Measurements from ENCODE around the gene THSD7B. TPM values are rescaled to one million over a fixed set of nuclear protein-coding genes. Genes with fewer than 3 reads are reported as not detected.

THSD7B gene
- total and polyA plus RNA-seq, 2 experiments from 2014 or later, result 0.86 to 3.8 TPM

DNA sequence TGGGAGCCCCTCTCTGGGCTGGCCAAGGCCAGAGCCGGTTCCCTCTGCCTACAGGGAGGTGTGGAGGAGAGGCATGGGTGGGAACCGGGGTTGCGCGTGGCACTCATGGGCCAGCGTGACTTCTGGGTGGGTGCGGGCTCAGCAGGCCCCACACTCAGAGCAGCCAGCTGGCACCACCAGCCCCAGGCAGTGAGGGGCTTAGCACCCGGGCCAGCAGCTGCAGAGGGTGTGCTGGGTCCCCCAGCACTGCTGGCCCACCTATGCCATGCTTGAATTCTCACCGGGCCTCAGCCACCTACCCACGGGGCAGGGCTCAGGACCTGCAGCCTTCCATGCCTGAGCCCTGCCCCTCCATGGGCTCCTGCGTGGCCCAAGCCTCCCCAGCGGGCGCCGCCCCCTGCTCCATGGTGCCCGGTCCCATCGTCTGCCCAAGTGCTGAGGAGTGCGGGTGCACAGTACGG, 950.4 kb downstream of the THSD7B start:
- H3K36me3 ChIP-seq (ENCODE audit: insufficient read depth), result no peaks in the 10 kb centered on the region
- H3K79me2 ChIP-seq (replicated peaks; ENCODE audit: insufficient read depth), result no peaks in the 10 kb centered on the region
- H3K4me3 Mint-ChIP-seq, result no peak overlapping the region
- H3K4me3 ChIP-seq, result no peak overlapping the region
- H4K20me1 ChIP-seq (replicated peaks; ENCODE audit: insufficient read depth), result no peaks in the 10 kb centered on the region
- no peak for DNase-seq (ENCODE audit: low spot score)
- H3K36me3 Mint-ChIP-seq (ENCODE audit: low read depth), result peaks cover 9% of the 10 kb centered on the region; the same call in 1 of the 3 replicates
- H3K9me2 ChIP-seq (ENCODE audit: insufficient read depth), result no peaks in the 10 kb centered on the region
- TF ChIP-seq, protein P1, sequence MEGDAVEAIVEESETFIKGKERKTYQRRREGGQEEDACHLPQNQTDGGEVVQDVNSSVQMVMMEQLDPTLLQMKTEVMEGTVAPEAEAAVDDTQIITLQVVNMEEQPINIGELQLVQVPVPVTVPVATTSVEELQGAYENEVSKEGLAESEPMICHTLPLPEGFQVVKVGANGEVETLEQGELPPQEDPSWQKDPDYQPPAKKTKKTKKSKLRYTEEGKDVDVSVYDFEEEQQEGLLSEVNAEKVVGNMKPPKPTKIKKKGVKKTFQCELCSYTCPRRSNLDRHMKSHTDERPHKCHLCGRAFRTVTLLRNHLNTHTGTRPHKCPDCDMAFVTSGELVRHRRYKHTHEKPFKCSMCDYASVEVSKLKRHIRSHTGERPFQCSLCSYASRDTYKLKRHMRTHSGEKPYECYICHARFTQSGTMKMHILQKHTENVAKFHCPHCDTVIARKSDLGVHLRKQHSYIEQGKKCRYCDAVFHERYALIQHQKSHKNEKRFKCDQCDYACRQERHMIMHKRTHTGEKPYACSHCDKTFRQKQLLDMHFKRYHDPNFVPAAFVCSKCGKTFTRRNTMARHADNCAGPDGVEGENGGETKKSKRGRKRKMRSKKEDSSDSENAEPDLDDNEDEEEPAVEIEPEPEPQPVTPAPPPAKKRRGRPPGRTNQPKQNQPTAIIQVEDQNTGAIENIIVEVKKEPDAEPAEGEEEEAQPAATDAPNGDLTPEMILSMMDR (conservative IDR thresholded peaks at IDR 0.05; ENCODE audit: low read depth in 2 of 2), result no peak
- no peak for TF ChIP-seq POLR2AphosphoS5 (IDR thresholded peaks at IDR 0.05; ENCODE audit: low read depth)
- no peak for TF ChIP-seq EZH2phosphoT487 (IDR thresholded peaks at IDR 0.05; ENCODE audit: unreplicated experiment)
- TF ChIP-seq, protein P2, sequence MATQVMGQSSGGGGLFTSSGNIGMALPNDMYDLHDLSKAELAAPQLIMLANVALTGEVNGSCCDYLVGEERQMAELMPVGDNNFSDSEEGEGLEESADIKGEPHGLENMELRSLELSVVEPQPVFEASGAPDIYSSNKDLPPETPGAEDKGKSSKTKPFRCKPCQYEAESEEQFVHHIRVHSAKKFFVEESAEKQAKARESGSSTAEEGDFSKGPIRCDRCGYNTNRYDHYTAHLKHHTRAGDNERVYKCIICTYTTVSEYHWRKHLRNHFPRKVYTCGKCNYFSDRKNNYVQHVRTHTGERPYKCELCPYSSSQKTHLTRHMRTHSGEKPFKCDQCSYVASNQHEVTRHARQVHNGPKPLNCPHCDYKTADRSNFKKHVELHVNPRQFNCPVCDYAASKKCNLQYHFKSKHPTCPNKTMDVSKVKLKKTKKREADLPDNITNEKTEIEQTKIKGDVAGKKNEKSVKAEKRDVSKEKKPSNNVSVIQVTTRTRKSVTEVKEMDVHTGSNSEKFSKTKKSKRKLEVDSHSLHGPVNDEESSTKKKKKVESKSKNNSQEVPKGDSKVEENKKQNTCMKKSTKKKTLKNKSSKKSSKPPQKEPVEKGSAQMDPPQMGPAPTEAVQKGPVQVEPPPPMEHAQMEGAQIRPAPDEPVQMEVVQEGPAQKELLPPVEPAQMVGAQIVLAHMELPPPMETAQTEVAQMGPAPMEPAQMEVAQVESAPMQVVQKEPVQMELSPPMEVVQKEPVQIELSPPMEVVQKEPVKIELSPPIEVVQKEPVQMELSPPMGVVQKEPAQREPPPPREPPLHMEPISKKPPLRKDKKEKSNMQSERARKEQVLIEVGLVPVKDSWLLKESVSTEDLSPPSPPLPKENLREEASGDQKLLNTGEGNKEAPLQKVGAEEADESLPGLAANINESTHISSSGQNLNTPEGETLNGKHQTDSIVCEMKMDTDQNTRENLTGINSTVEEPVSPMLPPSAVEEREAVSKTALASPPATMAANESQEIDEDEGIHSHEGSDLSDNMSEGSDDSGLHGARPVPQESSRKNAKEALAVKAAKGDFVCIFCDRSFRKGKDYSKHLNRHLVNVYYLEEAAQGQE (IDR thresholded peaks at IDR 0.05; ENCODE audit: unreplicated experiment), result no peak
- TF ChIP-seq, protein P3, sequence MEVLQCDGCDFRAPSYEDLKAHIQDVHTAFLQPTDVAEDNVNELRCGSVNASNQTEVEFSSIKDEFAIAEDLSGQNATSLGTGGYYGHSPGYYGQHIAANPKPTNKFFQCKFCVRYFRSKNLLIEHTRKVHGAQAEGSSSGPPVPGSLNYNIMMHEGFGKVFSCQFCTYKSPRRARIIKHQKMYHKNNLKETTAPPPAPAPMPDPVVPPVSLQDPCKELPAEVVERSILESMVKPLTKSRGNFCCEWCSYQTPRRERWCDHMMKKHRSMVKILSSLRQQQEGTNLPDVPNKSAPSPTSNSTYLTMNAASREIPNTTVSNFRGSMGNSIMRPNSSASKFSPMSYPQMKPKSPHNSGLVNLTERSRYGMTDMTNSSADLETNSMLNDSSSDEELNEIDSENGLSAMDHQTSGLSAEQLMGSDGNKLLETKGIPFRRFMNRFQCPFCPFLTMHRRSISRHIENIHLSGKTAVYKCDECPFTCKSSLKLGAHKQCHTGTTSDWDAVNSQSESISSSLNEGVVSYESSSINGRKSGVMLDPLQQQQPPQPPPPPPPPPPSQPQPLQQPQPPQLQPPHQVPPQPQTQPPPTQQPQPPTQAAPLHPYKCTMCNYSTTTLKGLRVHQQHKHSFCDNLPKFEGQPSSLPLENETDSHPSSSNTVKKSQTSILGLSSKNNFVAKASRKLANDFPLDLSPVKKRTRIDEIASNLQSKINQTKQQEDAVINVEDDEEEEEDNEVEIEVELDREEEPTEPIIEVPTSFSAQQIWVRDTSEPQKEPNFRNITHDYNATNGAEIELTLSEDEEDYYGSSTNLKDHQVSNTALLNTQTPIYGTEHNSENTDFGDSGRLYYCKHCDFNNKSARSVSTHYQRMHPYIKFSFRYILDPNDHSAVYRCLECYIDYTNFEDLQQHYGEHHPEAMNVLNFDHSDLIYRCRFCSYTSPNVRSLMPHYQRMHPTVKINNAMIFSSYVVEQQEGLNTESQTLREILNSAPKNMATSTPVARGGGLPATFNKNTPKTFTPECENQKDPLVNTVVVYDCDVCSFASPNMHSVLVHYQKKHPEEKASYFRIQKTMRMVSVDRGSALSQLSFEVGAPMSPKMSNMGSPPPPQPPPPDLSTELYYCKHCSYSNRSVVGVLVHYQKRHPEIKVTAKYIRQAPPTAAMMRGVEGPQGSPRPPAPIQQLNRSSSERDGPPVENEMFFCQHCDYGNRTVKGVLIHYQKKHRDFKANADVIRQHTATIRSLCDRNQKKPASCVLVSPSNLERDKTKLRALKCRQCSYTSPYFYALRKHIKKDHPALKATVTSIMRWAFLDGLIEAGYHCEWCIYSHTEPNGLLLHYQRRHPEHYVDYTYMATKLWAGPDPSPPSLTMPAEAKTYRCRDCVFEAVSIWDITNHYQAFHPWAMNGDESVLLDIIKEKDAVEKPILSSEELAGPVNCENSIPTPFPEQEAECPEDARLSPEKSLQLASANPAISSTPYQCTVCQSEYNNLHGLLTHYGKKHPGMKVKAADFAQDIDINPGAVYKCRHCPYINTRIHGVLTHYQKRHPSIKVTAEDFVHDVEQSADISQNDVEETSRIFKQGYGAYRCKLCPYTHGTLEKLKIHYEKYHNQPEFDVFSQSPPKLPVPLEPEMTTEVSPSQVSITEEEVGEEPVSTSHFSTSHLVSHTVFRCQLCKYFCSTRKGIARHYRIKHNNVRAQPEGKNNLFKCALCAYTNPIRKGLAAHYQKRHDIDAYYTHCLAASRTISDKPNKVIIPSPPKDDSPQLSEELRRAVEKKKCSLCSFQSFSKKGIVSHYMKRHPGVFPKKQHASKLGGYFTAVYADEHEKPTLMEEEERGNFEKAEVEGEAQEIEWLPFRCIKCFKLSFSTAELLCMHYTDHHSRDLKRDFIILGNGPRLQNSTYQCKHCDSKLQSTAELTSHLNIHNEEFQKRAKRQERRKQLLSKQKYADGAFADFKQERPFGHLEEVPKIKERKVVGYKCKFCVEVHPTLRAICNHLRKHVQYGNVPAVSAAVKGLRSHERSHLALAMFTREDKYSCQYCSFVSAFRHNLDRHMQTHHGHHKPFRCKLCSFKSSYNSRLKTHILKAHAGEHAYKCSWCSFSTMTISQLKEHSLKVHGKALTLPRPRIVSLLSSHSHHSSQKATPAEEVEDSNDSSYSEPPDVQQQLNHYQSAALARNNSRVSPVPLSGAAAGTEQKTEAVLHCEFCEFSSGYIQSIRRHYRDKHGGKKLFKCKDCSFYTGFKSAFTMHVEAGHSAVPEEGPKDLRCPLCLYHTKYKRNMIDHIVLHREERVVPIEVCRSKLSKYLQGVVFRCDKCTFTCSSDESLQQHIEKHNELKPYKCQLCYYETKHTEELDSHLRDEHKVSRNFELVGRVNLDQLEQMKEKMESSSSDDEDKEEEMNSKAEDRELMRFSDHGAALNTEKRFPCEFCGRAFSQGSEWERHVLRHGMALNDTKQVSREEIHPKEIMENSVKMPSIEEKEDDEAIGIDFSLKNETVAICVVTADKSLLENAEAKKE (CRISPR knock-in tag; IDR thresholded peaks at IDR 0.05), result no peak
- TF ChIP-seq STAT1 (IDR thresholded peaks at IDR 0.05; ENCODE audit: unreplicated experiment), result no peak
- no peak for TF ChIP-seq JUNB (IDR thresholded peaks at IDR 0.05; ENCODE audit: unreplicated experiment)
- TF ChIP-seq ZNF114 (CRISPR knock-in tag; IDR thresholded peaks at IDR 0.05), result no peak
- TF ChIP-seq ZNF331 (CRISPR knock-in tag; IDR thresholded peaks at IDR 0.05; ENCODE audit: low read depth), result no peak
- no peaks in the 10 kb centered on the region for H3K27me3 ChIP-seq (ENCODE audit: insufficient read depth)
- no peak for ATAC-seq
- no peak overlapping the region for H3K27ac ChIP-seq (ENCODE audit: low read depth)
- H3K9me3 Mint-ChIP-seq, result peaks cover 26% of the 10 kb centered on the region
- H3K27me3 Mint-ChIP-seq (ENCODE audit: insufficient read depth, low read depth, poor library complexity), result no peaks in the 10 kb centered on the region
- H2AFZ ChIP-seq, result no peak overlapping the region
- no peak overlapping the region for H3K27ac Mint-ChIP-seq
- no peaks in the 10 kb centered on the region for H3K4me1 Mint-ChIP-seq
- H3K4me1 ChIP-seq (ENCODE audit: insufficient read depth), result no peaks in the 10 kb centered on the region
- no peak overlapping the region for H3K4me2 ChIP-seq
- no peaks in the 10 kb centered on the region for H3F3A ChIP-seq (replicated peaks; ENCODE audit: low read depth)
